ENCODE data around the gene PRKCA. TPM values are rescaled to one million over a fixed set of nuclear protein-coding genes. Genes with fewer than 3 reads are reported as not detected.

Gene PRKCA
- total RNA-seq, 6 experiments from 2014 or later = 81.2 to 106 (median 92.9) TPM

DNA sequence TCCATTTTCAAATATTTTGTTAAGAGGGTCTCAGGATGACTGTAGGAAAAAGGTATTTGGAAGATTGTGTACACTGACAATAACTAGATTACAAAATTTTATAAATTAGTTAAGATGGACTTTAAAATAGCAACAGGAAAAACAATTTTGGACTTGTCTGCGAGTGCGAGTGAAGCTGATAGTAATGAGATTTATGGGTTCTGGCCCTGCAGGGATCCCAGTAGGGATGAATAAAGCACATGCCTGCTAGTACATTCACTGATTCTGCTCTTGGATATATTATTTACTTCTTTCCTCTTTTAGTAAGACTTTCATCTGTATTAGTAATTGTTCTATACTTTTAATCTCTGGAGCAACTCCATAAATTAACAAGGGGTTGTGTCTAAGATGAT, 28.2 kb downstream of the PRKCA start:
- DNase-seq = no peak
- Mint-ChIP-seq H3K27me3 (ENCODE audit: insufficient read depth) (peaks cover 3% of the 10 kb centered on the region; the same call in 1 of the 2 replicates), H3K4me1 (ENCODE audit: low read depth) (peaks cover 38% of the 10 kb centered on the region), H3K36me3 (ENCODE audit: low read depth) (peaks cover 37% of the 10 kb centered on the region), H3K27ac (no peak overlapping the region), H3K9me3 (no peaks in the 10 kb centered on the region; the same call in 1 of the 2 replicates), H3K4me3 (no peak overlapping the region)
- TF ChIP-seq, protein P1, sequence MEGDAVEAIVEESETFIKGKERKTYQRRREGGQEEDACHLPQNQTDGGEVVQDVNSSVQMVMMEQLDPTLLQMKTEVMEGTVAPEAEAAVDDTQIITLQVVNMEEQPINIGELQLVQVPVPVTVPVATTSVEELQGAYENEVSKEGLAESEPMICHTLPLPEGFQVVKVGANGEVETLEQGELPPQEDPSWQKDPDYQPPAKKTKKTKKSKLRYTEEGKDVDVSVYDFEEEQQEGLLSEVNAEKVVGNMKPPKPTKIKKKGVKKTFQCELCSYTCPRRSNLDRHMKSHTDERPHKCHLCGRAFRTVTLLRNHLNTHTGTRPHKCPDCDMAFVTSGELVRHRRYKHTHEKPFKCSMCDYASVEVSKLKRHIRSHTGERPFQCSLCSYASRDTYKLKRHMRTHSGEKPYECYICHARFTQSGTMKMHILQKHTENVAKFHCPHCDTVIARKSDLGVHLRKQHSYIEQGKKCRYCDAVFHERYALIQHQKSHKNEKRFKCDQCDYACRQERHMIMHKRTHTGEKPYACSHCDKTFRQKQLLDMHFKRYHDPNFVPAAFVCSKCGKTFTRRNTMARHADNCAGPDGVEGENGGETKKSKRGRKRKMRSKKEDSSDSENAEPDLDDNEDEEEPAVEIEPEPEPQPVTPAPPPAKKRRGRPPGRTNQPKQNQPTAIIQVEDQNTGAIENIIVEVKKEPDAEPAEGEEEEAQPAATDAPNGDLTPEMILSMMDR (IDR thresholded peaks at IDR 0.05) = no peak

DNA sequence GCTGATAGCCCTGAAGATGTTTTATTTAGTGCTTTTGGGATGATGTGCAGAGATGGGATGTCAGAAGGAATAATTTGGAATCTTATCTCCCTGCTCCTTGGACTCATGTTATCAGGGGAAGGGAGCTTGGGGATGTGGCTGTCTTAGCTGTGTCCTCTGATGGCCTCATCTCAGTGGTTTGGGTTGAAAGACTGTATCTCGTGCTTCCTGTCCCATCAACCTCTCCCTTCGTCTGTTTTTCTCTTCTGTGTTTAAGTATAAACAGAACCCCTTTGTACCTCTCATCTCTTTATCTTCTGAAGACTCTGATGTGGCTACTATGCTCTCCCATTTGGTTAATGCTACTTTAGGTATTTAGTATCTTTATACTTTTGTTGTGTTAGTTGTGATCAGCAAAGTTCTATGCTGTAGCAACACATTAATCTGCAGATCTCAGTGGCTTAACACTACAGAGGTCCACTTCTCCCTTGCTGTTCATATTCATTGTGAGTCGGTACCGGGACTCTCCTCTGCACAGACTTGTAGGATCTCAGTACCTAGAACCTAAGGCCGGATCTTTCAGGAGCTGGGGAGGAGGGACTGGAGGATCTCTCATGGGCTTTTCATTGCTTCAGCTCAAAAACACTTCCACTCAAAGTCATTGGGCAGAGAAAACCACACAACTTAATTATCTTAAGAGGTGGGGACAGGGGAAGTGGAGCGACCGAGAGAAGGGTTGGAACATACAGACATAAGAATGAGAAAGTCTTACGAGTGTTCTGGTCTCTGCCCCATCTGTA, 28.8 kb downstream of the PRKCA start:
- H3K4me1 Mint-ChIP-seq (ENCODE audit: low read depth) = peaks cover 32% of the 10 kb centered on the region
- no peak for DNase-seq

DNA sequence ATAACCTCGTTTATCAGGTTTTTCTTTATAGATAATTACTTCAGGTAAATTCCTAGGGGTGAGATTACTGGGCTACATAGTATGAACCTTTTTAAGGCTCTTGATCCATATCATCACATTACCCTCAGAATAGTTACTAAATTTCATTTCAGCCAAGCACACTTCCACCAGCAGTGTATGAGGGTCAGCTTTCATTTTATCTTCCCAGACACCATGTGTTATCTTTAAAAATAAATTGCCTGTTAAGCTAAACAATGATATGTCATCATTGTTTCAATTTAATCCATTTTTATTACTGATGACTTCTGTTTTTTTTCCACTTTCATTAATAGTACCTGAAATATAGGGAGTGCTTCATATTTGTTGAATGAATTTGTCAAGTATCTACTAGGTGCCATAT, 33.4 kb downstream of the PRKCA start:
- TF ChIP-seq, protein P1 (IDR thresholded peaks at IDR 0.05) = no peak
- H3K4me3 Mint-ChIP-seq = no peak overlapping the region
- no peak overlapping the region for H3K27ac Mint-ChIP-seq
- H3K4me1 Mint-ChIP-seq (ENCODE audit: low read depth) = peaks cover 34% of the 10 kb centered on the region
- H3K9me3 Mint-ChIP-seq = no peaks in the 10 kb centered on the region
- no peak for DNase-seq
- peaks cover 2% of the 10 kb centered on the region; the same call in 1 of the 2 replicates for H3K27me3 Mint-ChIP-seq (ENCODE audit: insufficient read depth)
- H3K36me3 Mint-ChIP-seq (ENCODE audit: low read depth) = peaks cover 20% of the 10 kb centered on the region

More for the DNA sequence above, 28.8 kb downstream of the PRKCA start:
- TF ChIP-seq, protein P1 (IDR thresholded peaks at IDR 0.05) = no peak
- Mint-ChIP-seq H3K4me3 (no peak overlapping the region), H3K36me3 (ENCODE audit: low read depth) (peaks cover 40% of the 10 kb centered on the region), H3K27ac (no peak overlapping the region), H3K27me3 (ENCODE audit: insufficient read depth) (peaks cover 3% of the 10 kb centered on the region; the same call in 1 of the 2 replicates), H3K9me3 (no peaks in the 10 kb centered on the region; the same call in 1 of the 2 replicates)

DNA sequence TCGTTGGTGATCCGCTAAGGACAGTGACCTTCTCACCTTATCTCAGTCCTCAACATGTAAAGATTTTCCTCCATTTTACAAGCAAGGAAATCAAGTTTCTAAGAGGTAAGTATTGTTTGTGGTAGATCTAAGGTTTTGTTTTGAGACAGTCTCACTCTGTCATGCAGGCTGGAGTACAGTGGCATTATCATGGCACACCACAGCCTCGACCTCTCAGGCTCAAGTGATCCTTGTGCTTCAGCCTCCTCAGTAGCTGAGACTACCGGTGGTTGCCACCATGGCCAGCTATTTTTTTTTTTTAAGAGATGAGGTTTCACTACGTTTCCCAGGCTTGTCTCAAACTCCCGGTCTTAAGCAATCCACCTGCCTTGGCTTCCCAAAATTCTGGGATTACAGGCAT, 34.9 kb downstream of the PRKCA start:
- H3K27ac Mint-ChIP-seq = no peak overlapping the region
- H3K36me3 Mint-ChIP-seq (ENCODE audit: low read depth) = peaks cover 20% of the 10 kb centered on the region
- no peak for DNase-seq
- no peaks in the 10 kb centered on the region for H3K9me3 Mint-ChIP-seq
- TF ChIP-seq, protein P1 (IDR thresholded peaks at IDR 0.05) = no peak
- no peak overlapping the region for H3K4me3 Mint-ChIP-seq
- H3K4me1 Mint-ChIP-seq (ENCODE audit: low read depth) = peaks cover 31% of the 10 kb centered on the region
- H3K27me3 Mint-ChIP-seq (ENCODE audit: insufficient read depth) = peaks cover 2% of the 10 kb centered on the region; the same call in 1 of the 2 replicates

DNA sequence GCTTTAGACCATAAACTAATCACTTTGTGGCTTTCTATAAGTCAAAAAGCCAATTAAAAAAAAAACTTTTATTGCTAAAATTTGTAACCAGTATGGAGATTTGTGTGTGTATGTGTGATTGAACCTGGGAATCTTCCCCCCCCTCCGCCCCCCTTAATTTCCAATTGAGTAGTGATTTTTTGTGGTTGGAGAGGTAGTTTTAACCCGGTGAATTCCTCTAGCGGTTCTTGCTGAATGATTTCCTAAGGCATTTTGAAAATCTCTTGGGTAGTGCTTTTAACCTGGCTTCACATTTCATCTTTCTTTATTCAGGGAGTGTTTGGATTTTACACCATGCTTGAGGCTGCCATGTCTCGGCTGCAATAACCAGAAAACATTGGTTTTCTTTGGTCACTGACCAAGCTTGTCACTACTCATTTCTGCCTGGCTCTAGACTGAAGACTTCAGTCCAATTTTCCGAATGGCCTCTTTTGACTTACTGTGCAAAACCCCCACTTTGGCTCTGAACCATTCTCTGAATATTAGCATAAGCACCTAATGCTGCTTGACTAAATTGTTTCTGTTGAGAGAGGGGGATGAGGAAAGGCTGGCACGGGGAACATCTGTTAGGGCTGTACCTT, 35.6 kb downstream of the PRKCA start:
- Mint-ChIP-seq H3K4me3 (no peak overlapping the region), H3K9me3 (no peaks in the 10 kb centered on the region), H3K27me3 (ENCODE audit: insufficient read depth) (peaks cover 2% of the 10 kb centered on the region; the same call in 1 of the 2 replicates), H3K27ac (no peak overlapping the region), H3K36me3 (ENCODE audit: low read depth) (peaks cover 20% of the 10 kb centered on the region), H3K4me1 (ENCODE audit: low read depth) (peaks cover 32% of the 10 kb centered on the region)
- no peak for DNase-seq
- TF ChIP-seq, protein P1 (IDR thresholded peaks at IDR 0.05) = no peak

Measured in HFFc6 (cell line).